ENCODE measurements around the gene RAP1GAP2.
"Not testable (repeated sequence)": the region's sequence is repeated elsewhere in the genome, so short reads cannot be mapped to it uniquely, and the experiment has no call there.

The RAP1GAP2 gene

GRCh38 chr17:2971851-2972250 is 175.6 kb downstream of the RAP1GAP2 start:
- no peak for DNase-seq (ENCODE audit: low read depth)

- no peak for DNase-seq (ENCODE audit: low read depth)
These were observed 176.5 kb downstream of the RAP1GAP2 start for GRCh38 chr17:2972749-2973148.

GRCh38 chr17:2974347-2974746 is 178.1 kb downstream of the RAP1GAP2 start:
- DNase-seq (ENCODE audit: low read depth) = no peak

GRCh38 chr17:2975469-2975958 is 179.3 kb downstream of the RAP1GAP2 start:
- DNase-seq (ENCODE audit: low read depth) = no peak

GRCh38 chr17:2977157-2977556 is 180.9 kb downstream of the RAP1GAP2 start:
- no peak for DNase-seq (ENCODE audit: low read depth)

GRCh38 chr17:2978116-2978515 is 181.9 kb downstream of the RAP1GAP2 start:
- DNase-seq (ENCODE audit: low read depth) = no peak

- no peak for DNase-seq (ENCODE audit: low read depth)
These were observed 182.8 kb downstream of the RAP1GAP2 start for GRCh38 chr17:2978991-2979390.

GRCh38 chr17:2980211-2980903 is 184.1 kb downstream of the RAP1GAP2 start:
- no peak for DNase-seq (ENCODE audit: low read depth)

- DNase-seq (ENCODE audit: low read depth) = no peak
These were observed 184.6 kb downstream of the RAP1GAP2 start for GRCh38 chr17:2980904-2981246.

- DNase-seq (ENCODE audit: low read depth) = no peak
These were observed 185.1 kb downstream of the RAP1GAP2 start for GRCh38 chr17:2981325-2981724.

- no peak for DNase-seq (ENCODE audit: low read depth)
These were observed 186.6 kb downstream of the RAP1GAP2 start for GRCh38 chr17:2982854-2983253.

GRCh38 chr17:2983255-2983654 is 187.0 kb downstream of the RAP1GAP2 start:
- DNase-seq (ENCODE audit: low read depth) = no peak

- no peak for DNase-seq (ENCODE audit: low read depth)
These were observed 189.1 kb downstream of the RAP1GAP2 start for GRCh38 chr17:2985318-2985717.

GRCh38 chr17:2986925-2987324 is 190.7 kb downstream of the RAP1GAP2 start:
- DNase-seq (ENCODE audit: low read depth) = no peak

GRCh38 chr17:2989396-2989795 is 193.2 kb downstream of the RAP1GAP2 start:
- not testable (repeated sequence) for DNase-seq (ENCODE audit: low read depth)

- DNase-seq (ENCODE audit: low read depth) = no peak
These were observed 193.6 kb downstream of the RAP1GAP2 start for GRCh38 chr17:2989855-2990254.

GRCh38 chr17:2990396-2990795 is 194.2 kb downstream of the RAP1GAP2 start:
- DNase-seq (ENCODE audit: low read depth) = no peak

GRCh38 chr17:2991396-2992180 is 195.3 kb downstream of the RAP1GAP2 start:
- not testable (repeated sequence) for DNase-seq (ENCODE audit: low read depth)

- DNase-seq (ENCODE audit: low read depth) = no peak
These were observed 198.2 kb downstream of the RAP1GAP2 start for GRCh38 chr17:2994441-2994840.

GRCh38 chr17:2995377-2995776 is 199.1 kb downstream of the RAP1GAP2 start:
- no peak for DNase-seq (ENCODE audit: low read depth)

- no peak for DNase-seq (ENCODE audit: low read depth)
These were observed 199.9 kb downstream of the RAP1GAP2 start for GRCh38 chr17:2995886-2996809.

All from HS-27A (cell line).